ENCODE results near the gene GARIN3. TPM values are rescaled to one million over a fixed set of nuclear protein-coding genes. Genes with fewer than 3 reads are reported as not detected.

The GARIN3 gene
- total and polyA plus RNA-seq, 2 donors (not counting 1 experiment from before 2014, with no cell fraction given) = not detected

GRCh38 chr5:157180374-157181264 lies 14.6 kb upstream of the GARIN3 start, which contains the start of gene ITK:
Gene ITK, plus strand, starts transcription at chr5:157180840. Its CDS starts 138 bp downstream, at chr5:157180978.
- Histone ChIP-seq H4K20me1 (ENCODE audit: control insufficient read depth, insufficient read depth, low read length, poor library complexity, severe bottlenecking) (no peaks in the 10 kb centered on the region), H2AFZ (ENCODE audit: insufficient read depth, low read depth, low read length, poor library complexity, severe bottlenecking) (no peak within 1 kb of the TSS), H3K79me2 (ENCODE audit: control insufficient read depth, insufficient read depth, low read length) (no peaks in the 10 kb centered on the region), H3K36me3 (replicated peaks in 1 of 2; ENCODE audit: control extremely low read depth in 1 of 2, control insufficient read depth in 1 of 2, extremely low read depth in 1 of 2, insufficient read depth in 2 of 2, low read length in 1 of 2) (no peaks in the 10 kb centered on the region), H3K27ac (ENCODE audit: low read length in 2 of 2) (no peak within 1 kb of the TSS), H3K9ac (ENCODE audit: low read length) (no peak within 1 kb of the TSS), H3K4me2 (replicated peaks; ENCODE audit: low read depth, low read length, poor library complexity, severe bottlenecking) (no peak within 1 kb of the TSS), H3K9me3 (ENCODE audit: control extremely low read depth in 1 of 3, control insufficient read depth in 2 of 3, insufficient read depth in 1 of 3, low read length in 2 of 3) (no peaks in the 10 kb centered on the region), H3K4me1 (ENCODE audit: control insufficient read depth in 2 of 2, insufficient read depth in 2 of 2, low read length in 2 of 2) (no peaks in the 10 kb centered on the region), H3K27me3 (replicated peaks in 1 of 4; ENCODE audit: control extremely low read depth in 1 of 4, control insufficient read depth in 3 of 4, insufficient read depth in 4 of 4, low read length in 3 of 4) (no peaks in the 10 kb centered on the region), H3K4me3 (ENCODE audit: control extremely low read depth in 1 of 5, extremely low read depth in 1 of 5, insufficient read depth in 1 of 5, low read depth in 2 of 5, low read length in 4 of 5) (peak within 1 kb of the TSS in 1 of 5 experiments; percentile 21)
- ChIA-PET POLR2A (no interaction called here), CTCF (interaction anchor here (1.2 to 1.3 kb wide), 2 partner anchors 32 to 72 kb away, joined by 3 to 4 read pairs; no protein-coding TSS in a partner anchor)
- ATAC-seq (ENCODE audit: low read depth) (no peak), DNase-seq (no peak)
- H3K4me1 Mint-ChIP-seq = peaks cover 3% of the 10 kb centered on the region
- no peak for TF ChIP-seq EZH2 (IDR thresholded peaks at IDR 0.05; ENCODE audit: borderline replicate concordance, insufficient read depth, low read depth, low read length, poor library complexity, severe bottlenecking)
- TF ChIP-seq, protein P1, sequence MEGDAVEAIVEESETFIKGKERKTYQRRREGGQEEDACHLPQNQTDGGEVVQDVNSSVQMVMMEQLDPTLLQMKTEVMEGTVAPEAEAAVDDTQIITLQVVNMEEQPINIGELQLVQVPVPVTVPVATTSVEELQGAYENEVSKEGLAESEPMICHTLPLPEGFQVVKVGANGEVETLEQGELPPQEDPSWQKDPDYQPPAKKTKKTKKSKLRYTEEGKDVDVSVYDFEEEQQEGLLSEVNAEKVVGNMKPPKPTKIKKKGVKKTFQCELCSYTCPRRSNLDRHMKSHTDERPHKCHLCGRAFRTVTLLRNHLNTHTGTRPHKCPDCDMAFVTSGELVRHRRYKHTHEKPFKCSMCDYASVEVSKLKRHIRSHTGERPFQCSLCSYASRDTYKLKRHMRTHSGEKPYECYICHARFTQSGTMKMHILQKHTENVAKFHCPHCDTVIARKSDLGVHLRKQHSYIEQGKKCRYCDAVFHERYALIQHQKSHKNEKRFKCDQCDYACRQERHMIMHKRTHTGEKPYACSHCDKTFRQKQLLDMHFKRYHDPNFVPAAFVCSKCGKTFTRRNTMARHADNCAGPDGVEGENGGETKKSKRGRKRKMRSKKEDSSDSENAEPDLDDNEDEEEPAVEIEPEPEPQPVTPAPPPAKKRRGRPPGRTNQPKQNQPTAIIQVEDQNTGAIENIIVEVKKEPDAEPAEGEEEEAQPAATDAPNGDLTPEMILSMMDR (IDR thresholded peaks at IDR 0.05) = no peak
- intact Hi-C loops (cut with micrococcal nuclease) = no loop called here
- WGBS (ENCODE audit: insufficient coverage) = 80% methylated on average over 2 of the region's 8 CpGs
- no peaks in the 10 kb centered on the region for H3K9me3 Mint-ChIP-seq (ENCODE audit: insufficient read depth)
- H3K27me3 Mint-ChIP-seq = no peaks in the 10 kb centered on the region
- H3K4me3 Mint-ChIP-seq = no peak within 1 kb of the TSS
- no peak within 1 kb of the TSS for H3K27ac Mint-ChIP-seq

GRCh38 chr5:157178966-157179365 lies 12.9 kb upstream of the GARIN3 start:
- ATAC-seq (ENCODE audit: low read depth) = no peak
- TF ChIP-seq, protein P1 (IDR thresholded peaks at IDR 0.05) = no peak
- no peak for TF ChIP-seq EZH2 (IDR thresholded peaks at IDR 0.05; ENCODE audit: borderline replicate concordance, insufficient read depth, low read depth, low read length, poor library complexity, severe bottlenecking)
- H3K79me2 ChIP-seq (ENCODE audit: control insufficient read depth, insufficient read depth, low read length) = no peaks in the 10 kb centered on the region
- POLR2A ChIA-PET = no interaction called here
- no peaks in the 10 kb centered on the region for H4K20me1 ChIP-seq (ENCODE audit: control insufficient read depth, insufficient read depth, low read length, poor library complexity, severe bottlenecking)
- no peaks in the 10 kb centered on the region for H3K27me3 Mint-ChIP-seq
- intact Hi-C loops (cut with micrococcal nuclease) = no loop called here
- no peaks in the 10 kb centered on the region for H3K36me3 ChIP-seq (replicated peaks in 1 of 2; ENCODE audit: control extremely low read depth in 1 of 2, control insufficient read depth in 1 of 2, extremely low read depth in 1 of 2, insufficient read depth in 2 of 2, low read length in 1 of 2)
- no peak overlapping the region for H3K27ac ChIP-seq (ENCODE audit: low read length in 2 of 2)
- H3K4me1 Mint-ChIP-seq = peaks cover 4% of the 10 kb centered on the region
- H3K27ac Mint-ChIP-seq = no peak overlapping the region
- H3K4me1 ChIP-seq (ENCODE audit: control insufficient read depth in 2 of 2, insufficient read depth in 2 of 2, low read length in 2 of 2) = no peaks in the 10 kb centered on the region
- DNase-seq = no peak
- H2AFZ ChIP-seq (ENCODE audit: insufficient read depth, low read depth, low read length, poor library complexity, severe bottlenecking) = no peak overlapping the region
- no peak overlapping the region for H3K4me3 ChIP-seq (ENCODE audit: control extremely low read depth in 1 of 5, extremely low read depth in 1 of 5, insufficient read depth in 1 of 5, low read depth in 2 of 5, low read length in 4 of 5)
- H3K4me3 Mint-ChIP-seq = no peak overlapping the region
- H3K4me2 ChIP-seq (replicated peaks; ENCODE audit: low read depth, low read length, poor library complexity, severe bottlenecking) = no peak overlapping the region
- H3K9ac ChIP-seq (ENCODE audit: low read length) = no peak overlapping the region
- H3K9me3 Mint-ChIP-seq (ENCODE audit: insufficient read depth) = no peaks in the 10 kb centered on the region
- no peaks in the 10 kb centered on the region for H3K9me3 ChIP-seq (ENCODE audit: control extremely low read depth in 1 of 3, control insufficient read depth in 2 of 3, insufficient read depth in 1 of 3, low read length in 2 of 3)
- no peaks in the 10 kb centered on the region for H3K27me3 ChIP-seq (replicated peaks in 1 of 4; ENCODE audit: control extremely low read depth in 1 of 4, control insufficient read depth in 3 of 4, insufficient read depth in 4 of 4, low read length in 3 of 4)
- WGBS (ENCODE audit: insufficient coverage) = 100% methylated on average over 1 of the region's 3 CpGs
- CTCF ChIA-PET = no interaction called here

All from B cell (primary cell).